Activated CD4-positive, alpha-beta T cell treated with anti-CD3 and anti-CD28 coated beads, Interleukin-2, amount 50 U/mL, for 1 hour (primary cell): ENCODE results near the gene ATF7.
"Not testable (repeated sequence)": the region's sequence is repeated elsewhere in the genome, so short reads cannot be mapped to it uniquely, and the experiment has no call there.

Experiments
- DNase-seq: peaks from one replicate; pipeline ENCODE4 v3.0.0-alpha.2; 2020

Gene ATF7

DNA sequence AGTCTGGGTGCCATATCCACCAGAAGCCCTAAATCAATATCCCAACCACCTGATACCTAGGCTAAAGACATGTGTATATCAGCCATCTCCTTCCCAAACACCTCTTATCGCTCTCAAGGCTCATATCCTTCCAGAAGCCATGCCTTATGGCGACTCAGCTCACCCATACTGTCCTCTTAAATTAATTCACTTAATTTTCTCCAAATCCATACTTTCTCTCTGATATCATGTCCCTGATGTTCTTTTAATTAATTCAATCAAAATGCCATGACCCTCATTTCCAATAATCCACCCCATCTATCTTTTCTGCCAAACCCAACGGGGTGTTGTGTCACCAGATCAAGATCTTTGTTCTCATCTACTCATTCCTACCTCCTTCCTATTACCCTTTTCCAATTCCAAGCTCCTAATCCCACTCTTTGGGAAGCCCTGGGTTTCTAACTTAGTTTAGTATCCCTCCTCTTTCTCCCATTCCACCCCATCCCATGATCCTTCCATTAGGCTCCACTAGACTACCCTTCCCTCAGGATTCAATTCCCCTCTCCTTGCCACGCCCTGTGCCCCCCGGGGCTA lies 723 bp downstream of the ATF7 start:
- no peak for DNase-seq

DNA sequence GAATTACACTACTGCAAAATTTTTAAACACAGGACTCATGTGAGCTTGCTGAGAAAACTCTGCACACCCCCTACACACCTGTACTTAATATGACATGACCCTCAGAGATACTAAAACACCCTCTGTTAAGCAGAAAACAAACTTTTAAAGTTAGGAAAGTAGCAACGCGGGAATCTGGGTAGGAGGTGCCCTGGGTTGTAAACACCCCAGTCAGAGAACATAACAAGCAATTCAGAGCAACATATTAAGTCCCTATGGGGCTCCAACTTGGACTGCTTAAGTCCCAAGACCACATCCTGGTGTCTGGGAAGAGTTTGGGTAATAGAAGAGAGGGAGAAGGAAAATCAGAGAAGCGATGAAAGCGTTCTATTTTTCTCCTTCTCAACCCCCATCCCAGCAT lies 1.2 kb downstream of the ATF7 start:
- no peak for DNase-seq

- DNase-seq = no peak
Observed at GRCh38 chr12:53624458-53624857, 1.7 kb downstream of the ATF7 start.

DNA sequence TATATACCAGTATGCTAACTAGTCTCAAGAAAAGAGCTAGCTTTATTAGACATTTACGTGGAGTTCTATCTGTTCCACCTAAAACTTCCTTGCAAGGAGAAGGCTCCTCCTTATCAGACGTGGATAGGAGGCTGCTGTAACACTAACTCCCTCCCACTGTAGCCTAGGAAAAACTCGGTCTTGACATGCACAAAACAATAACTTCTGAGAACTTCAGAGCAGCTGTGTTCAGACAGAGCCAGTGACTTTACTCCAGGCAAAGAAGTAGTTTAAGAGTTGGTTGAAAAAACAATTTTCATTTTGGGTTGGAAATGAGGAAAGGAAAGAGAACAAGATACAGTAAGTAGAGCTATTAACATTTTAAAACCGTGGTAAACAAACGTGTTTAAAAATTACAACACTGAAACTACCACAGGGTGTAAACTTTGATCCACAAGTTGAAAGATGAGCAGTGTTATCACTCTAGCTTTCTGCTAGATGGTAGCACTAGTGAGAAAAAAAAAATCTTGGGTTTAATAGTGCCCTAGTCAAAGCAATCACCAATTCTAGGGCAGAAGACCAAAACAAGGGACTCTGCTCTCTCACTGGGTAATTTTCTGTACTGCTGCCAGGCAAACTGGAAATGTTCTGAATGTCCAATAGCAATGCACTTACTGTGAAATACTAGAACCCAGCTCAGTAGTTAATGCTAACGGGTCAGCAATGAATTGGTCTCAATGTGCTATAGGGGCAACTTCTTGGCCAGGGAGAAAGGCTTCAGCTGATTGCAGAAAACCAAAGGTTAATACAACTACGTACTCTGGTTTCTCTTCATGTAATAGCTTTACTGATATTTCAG lies 2.4 kb downstream of the ATF7 start:
- DNase-seq = no peak

DNA sequence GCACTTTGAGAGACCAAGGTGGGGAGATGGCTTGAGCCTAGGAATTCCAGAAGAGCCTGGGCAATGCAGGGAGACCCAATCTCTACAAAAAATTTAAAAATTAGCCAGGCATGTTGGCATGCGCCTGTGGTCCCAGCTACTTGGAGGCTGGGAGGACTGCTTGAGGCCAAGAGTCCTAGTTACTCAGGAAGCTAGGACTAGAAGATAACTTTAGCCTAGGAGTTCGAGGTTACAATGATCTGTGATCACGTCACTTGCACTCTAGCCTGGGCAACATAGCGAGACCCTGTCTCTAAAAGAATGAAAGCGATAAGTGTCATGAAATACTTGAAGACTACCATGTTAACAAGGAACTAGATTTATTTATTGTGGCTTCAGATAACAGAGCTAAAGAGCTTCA lies 3.5 kb downstream of the ATF7 start:
- DNase-seq = no peak

- no peak for DNase-seq
Observed at GRCh38 chr12:53618275-53618674, 7.9 kb downstream of the ATF7 start.

- no peak for DNase-seq
Observed at GRCh38 chr12:53617700-53618099, 8.5 kb downstream of the ATF7 start.

DNA sequence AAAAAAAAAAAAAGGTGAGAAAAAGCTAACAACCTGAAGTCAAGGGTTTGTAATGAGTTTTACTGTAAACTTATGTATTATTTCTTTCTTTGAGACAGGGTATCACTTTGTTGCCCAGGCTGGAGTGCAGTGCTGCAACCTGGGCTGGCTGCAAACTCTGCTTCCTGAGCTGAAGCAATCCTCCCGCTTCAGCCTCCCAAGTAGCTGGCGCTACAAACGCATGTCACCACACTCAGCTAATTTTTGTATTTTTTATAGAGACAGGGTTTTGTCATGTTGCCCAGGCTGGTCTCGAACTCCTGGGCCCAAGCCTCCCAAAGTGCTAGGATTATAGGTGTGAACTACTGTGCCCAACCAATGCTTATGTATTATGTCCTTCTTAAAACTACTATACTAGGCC lies 9.2 kb downstream of the ATF7 start:
- no peak for DNase-seq

GRCh38 chr12:53613821-53614220 lies 12.4 kb downstream of the ATF7 start:
- DNase-seq = no peak

DNA sequence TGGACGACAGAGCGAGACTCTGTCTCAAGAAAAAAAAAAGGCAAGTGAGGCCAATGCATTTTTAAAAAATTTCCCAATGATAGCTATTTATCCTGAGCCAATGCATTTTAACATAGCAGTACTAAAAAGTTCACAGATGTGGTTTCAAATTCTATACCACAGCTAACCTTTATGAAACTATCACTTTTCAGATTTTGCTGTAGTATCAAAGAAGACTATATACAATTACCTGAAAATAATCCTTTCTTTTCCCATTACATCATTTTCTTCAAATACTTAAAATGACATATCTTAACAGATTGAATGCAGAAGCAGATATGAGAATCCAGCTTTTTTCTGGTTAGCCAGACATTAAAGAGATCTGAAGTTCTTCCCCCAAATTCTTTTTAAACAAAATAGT lies 13.2 kb downstream of the ATF7 start:
- no peak for DNase-seq

DNA sequence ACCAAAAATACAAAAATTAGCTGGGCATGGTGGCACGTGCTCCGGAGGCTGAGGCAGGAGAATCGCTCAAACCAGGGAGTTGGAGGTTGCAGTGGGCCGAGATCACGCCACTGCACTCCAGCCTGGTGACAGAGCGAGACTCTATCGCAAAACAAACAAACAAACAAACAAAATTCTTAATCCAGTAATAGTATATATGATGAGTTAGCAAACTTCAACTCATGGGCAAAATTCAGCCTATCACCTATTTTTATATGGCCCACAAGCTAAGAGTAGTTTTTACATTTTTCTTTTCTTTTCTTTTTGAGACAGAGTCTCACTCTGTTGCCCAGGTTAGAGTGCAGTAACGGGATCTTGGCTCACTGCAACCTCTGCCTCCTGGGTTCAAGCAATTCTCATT lies 14.9 kb downstream of the ATF7 start:
- no peak for DNase-seq

GRCh38 chr12:53606688-53607087 lies 19.5 kb downstream of the ATF7 start:
- DNase-seq = not testable (repeated sequence)

DNA sequence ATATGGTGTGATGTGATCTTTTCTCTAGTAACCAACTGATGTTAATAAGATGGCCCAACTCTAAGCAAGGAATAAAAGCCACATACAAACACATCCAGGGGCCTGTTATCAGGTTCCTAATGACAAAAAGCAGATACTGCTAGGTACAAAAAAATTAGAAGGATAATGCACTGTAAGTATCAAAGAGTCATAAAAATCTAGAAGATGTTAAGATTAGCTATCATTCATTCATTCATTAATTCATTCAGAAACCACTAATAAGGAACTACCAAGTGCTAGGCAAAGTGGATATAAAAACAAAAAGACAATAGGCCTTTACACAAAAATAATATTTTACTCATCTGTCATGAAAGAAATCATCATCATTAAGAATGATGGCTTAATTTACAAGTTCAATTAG lies 21.6 kb downstream of the ATF7 start:
- DNase-seq = no peak

DNA sequence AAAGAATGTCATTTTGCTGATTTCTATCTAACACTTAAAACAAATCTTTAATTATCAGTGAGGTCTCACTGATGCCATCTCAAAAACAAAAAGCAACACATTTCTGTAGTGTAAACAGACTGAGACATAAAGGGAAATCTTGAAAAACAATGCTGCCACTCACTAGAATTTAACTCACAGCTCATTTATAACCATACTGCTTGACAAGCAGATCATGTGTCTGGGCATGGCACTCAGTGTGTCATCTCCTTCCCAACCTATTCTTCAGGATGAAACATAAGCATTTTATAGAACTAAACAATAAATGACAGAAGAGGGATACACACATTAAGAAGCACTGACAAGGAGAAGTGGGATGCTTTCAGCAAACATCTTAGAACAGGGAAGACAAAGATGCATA lies 22.4 kb downstream of the ATF7 start:
- no peak for DNase-seq

- no peak for DNase-seq
Observed at GRCh38 chr12:53603196-53603595, 23.0 kb downstream of the ATF7 start.

GRCh38 chr12:53602176-53602864 lies 23.9 kb downstream of the ATF7 start:
- DNase-seq = no peak

DNA sequence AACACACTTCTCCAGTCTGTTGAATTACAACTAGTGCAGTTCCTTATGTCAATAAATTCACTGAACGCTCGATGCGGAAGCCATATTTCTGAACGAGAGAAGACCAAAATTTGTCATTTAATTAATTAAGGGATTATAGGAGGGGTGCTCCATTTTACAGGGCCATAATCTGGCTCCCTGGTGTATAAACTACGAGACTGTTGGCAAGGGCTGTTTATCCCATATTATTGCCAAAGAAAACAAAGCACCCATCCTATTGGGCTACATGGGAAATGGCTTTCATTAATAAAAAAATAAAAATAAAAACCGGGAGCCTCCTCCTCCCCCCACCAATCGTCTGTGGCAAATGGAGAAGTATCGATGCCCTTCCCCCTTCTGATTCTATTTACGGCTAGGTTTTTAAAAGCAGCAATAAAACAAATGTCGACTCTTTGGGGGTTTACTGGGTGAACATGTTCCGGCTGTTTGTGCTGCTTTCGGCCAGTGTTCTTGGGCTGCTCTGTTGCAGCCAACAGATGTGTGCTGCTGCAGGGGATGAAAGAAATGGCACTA lies 24.8 kb downstream of the ATF7 start:
- DNase-seq = no peak

- no peak for DNase-seq
Observed at GRCh38 chr12:53600490-53601295, 25.5 kb downstream of the ATF7 start.

- no peak for DNase-seq
Observed at GRCh38 chr12:53599579-53599978, 26.6 kb downstream of the ATF7 start.

GRCh38 chr12:53598971-53599370 lies 27.2 kb downstream of the ATF7 start:
- not testable (repeated sequence) for DNase-seq

DNA sequence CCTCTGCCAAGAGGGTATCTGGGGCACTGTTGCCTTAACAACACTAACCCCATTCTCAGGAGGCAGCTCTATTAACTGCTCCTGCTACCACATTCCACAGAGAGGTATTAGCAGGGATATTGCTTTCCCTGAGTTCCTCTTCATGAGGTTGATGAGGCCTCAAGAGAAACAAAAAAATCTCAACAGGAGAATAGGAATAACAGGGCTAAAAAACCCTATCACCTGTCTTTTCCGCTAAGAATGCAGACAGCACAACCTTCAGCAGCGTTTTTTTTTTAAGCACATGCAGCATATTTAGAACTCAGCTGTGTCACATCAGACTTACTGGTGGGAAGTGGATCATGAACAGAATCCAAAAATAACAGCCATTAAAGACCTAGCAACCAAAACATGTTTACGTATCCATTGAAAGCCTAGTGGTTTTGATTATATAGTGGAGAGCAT lies 29.2 kb downstream of the ATF7 start:
- no peak for DNase-seq

- no peak for DNase-seq
Observed at GRCh38 chr12:53594897-53595615, 31.1 kb downstream of the ATF7 start.
